GM18499 (cell line): ENCODE data around the gene TMEM92.
"Not testable (repeated sequence)": the region's sequence is repeated elsewhere in the genome, so short reads cannot be mapped to it uniquely, and the experiment has no call there.

Experiments
- ATAC-seq: cut with Tn5 transposase; IDR thresholded peaks from one replicate; pipeline ENCODE4 v1.9.1; 2021; ENCODE audit warnings: moderate number of reproducible peaks; ENCODE audit not compliant: insufficient read depth, unreplicated experiment

TMEM92 gene

GRCh38 chr17:50272711-50273653 is 1.3 kb upstream of the TMEM92 start:
- no peak for ATAC-seq

DNA sequence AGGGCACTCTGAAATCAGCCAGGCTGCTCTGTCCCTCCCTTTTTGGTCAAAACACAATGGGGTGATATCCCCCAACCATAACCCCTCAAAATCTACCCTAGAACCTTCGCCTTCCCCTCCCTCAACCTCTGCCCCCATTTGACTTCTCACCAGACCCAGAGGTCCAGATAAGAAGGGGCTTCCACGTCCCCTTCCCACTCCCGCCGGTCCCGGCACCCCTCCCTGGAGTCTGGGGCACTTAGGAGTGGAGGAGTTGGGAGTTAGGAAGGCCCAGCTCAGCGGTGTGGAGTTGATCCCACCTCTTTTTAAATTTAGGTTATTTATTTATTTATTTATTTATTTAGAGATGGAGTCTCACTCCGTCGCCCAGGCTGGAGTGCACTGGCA is 619 bp upstream of the TMEM92 start:
- ATAC-seq: no peak

DNA sequence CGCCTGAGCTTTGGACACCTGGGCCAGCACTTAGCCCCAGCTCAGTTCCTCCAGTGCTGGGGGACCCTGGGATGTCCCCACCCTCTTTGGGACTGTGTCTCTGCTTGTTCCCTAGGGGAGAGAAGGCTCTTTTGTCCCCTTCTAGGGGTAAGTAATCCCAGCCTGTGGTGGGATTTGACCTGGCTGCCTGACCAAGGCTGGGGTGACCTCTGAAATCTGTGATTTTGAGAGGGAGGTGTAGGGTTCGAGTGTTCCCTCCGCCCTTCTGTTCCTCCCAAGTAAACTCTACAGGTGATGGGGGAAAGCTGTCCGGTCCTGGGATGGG is 593 bp downstream of the TMEM92 start:
- ATAC-seq: no peak

DNA sequence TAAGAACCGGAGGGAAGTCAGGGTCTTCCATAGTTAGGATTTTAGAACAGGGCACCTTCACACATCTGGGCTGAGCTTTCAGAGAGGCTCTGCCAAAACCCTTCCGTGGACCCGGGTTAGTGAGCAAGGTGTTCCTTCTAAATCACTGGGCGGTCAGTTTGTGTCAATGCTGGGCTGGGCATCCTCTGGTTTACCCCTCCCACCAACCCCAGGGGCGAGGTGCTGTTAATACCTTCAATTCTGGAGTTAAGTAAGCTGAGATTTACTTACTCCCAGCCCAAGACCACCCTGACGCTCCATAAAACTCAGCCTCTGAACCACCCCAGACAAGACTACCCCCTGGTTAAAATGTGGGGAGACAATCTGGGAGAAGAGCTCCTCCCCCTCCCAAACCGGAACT is 1.0 kb downstream of the TMEM92 start:
- ATAC-seq: no peak

DNA sequence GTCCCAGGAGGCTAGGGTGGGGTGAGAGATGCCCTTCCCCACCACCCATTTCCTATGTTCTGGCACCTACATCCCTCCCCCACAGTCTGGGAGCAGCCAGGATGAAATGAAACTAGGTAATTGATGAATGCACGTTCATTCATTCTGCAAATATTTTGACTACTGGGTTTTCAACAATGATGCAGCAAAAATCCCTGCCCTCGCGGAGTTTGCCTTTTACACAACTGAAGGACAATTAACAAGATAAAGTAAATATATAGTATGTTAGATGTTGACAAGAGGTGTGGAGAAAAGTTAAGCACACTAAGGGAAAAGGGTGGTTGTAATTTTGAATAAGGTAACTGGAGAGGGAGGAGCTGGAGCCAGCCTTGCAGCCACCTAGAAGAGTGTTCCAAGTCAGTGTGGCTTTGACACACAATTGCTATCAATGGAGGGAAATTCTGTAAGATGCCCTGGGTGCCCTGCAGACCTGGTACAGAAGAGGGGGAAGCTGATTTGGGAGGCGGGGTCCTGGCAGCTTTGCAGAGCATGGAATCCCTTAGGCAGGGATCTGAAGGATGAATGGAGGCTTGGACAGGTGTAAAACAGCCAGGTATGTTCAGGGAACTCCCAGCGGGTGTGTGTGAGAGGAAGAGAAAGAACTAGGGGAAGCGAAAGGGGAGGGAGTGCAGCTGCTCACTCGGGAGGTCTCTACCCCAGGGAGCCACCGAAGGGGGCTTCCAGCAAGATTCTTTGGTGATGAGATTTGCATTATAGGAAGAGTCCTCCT is 2.5 kb downstream of the TMEM92 start:
- ATAC-seq: no peak

GRCh38 chr17:50277357-50277754 is 3.1 kb downstream of the TMEM92 start:
- ATAC-seq: no peak

DNA sequence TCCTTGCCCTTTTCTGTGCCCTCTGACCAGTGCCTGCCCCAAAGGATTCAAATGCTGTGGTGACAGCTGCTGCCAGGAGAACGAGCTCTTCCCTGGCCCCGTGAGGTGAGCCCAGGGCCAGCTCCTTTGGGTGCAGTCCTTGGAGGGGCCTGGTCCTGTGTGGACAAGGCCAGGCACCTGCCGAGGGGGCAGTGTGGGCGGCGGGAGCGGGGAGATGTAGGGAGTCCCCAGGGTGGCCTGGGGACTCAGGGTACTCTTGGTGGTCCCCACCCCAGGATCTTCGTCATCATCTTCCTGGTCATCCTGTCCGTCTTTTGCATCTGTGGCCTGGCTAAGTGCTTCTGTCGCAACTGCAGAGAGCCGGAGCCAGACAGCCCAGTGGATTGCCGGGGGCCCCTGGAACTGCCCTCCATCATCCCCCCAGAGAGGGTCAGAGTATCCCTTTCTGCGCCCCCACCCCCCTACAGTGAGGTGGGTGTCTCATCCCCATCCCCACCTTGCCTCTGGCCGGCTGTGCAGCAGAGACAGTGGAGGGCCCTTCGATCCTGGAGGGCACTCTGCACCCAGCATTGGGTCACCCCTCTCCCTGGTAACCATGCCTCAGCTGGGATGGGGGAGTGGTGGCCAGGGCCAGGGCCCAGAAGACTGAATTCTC is 4.4 kb downstream of the TMEM92 start:
- ATAC-seq: no peak

- no peak for ATAC-seq
These were observed 4.9 kb downstream of the TMEM92 start for GRCh38 chr17:50279181-50279526.

GRCh38 chr17:50279639-50280038 is 5.4 kb downstream of the TMEM92 start:
- ATAC-seq: no peak

- no peak for ATAC-seq
These were observed 5.8 kb downstream of the TMEM92 start for GRCh38 chr17:50280068-50280467.

- ATAC-seq: no peak
These were observed 6.7 kb downstream of the TMEM92 start for GRCh38 chr17:50280801-50281441.

DNA sequence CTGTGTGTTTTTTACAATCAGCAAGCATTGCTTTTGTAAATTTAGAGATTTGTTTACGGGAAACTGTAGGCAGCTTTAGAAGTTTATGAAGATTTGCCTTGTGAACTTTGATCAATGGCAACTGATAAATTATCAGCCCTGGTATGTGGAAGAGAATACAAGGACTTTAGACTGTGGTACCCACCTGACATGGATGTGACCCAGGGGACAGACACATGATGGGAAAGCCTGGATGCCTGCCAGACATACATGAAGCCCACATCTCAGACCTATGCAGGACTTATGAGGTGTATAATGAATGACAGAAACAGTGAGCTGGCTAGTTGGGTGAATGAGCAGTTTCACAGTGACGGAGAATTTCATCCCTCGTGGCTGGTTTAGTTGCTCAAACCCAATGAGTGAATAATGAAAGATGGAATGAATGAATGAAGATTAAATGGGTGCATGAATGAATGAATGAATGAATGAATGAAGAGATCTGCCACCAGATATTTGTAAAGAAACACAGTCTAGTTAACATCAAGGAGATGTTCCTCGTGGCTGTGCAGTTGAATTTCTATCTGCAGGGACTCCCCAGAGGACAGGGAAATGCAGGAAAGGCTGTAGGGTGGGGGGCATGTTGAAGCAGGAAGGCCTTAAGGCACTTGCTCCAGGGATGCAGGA is 7.6 kb downstream of the TMEM92 start:
- ATAC-seq: no peak

GRCh38 chr17:50283246-50283645 is 9.0 kb downstream of the TMEM92 start:
- no peak for ATAC-seq

GRCh38 chr17:50283714-50284113 is 9.4 kb downstream of the TMEM92 start:
- no peak for ATAC-seq

- ATAC-seq: no peak
These were observed 11.7 kb downstream of the TMEM92 start for GRCh38 chr17:50285941-50286340.

- not testable (repeated sequence) for ATAC-seq
These were observed 13.0 kb downstream of the TMEM92 start for GRCh38 chr17:50287302-50287701.

DNA sequence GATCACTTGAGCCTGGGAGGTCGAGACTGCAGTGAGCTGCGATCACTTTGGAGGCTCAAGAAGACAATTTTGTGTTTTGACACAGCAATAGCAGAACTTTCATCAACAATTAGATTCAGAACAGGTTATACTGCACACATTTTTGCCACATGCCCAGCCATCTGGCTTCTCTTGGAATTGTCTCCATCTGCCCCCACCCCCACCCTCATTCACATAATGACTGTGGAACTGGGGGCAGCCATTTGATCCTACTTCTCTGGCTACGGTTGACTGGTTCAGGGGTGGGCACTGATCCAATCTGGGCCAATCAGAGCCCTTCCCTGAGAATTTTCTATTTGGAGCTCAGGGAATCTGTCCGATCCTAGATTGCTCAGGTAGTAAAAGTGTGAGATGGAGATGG is 14.0 kb downstream of the TMEM92 start:
- ATAC-seq: no peak

DNA sequence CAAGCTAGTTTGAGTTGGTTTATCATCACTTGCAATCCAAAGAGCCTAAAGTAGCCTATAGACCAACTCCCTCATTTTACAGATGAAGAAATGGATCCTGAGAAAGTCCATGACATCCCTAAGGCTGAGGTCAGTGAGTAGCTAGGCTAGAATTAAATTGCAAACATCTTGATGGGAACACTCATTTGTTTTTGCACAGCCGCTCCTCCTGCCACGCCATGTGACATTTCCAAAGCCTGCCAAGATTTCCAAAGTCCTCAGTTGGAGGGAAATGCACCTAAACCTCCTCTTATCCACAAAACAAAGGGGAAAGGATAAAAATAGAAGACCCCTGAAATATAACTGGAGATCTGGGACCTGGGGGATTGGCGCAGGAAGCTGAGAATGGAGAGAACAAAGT is 15.0 kb downstream of the TMEM92 start:
- no peak for ATAC-seq

DNA sequence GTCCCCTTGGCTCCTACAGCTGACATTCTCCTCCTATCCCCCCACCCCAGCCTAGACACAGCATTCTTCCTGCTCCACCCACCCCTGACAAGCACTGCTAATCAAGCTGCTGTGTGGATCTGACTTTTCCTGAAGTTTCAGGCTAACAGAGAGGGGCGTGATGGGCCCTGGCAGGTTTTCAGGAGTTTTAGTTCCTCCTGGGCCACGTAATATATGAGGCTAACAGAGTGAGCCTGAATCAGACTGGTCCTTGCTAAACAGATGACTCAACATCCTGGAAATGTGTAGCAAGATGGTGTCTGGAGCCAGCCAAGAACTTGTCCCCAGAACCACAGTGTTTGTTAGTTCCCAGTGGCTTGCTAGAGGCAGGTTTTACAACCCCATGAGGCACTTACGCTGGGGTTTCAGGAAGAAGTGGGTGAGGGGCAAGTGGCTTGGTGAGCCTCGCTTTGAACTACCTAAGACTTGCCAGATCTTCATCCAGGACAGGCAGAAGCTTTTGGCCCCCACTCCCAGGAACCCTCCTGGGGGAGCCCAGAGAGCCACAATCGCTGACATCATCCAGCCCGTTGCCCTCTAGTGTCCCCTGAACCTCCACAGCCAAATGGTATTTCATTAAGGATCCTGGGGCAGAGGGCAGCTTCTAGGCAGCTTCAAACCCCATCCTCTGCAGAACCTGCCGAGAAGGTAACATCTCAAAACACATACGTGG is 15.9 kb downstream of the TMEM92 start:
- no peak for ATAC-seq

- ATAC-seq: no peak
These were observed 16.7 kb downstream of the TMEM92 start for GRCh38 chr17:50290933-50291332.
